CD4-positive, alpha-beta memory T cell (primary cell): ENCODE results near the gene SPTBN4. TPM values are rescaled to one million over a fixed set of nuclear protein-coding genes. Genes with fewer than 3 reads are reported as not detected.
"Not testable (repeated sequence)": the region's sequence is repeated elsewhere in the genome, so short reads cannot be mapped to it uniquely, and the experiment has no call there.

ENCODE experiments used
- CTCF ChIA-PET: fragments of 350-600 bp; sonication (Branson Sonifier 250); formaldehyde crosslinking; loops from one replicate; lab custom pipeline; 2021; ENCODE audit warnings: inconsistent platforms; ENCODE audit not compliant: partially characterized antibody; lab: Charles Lee
- POLR2A ChIA-PET: fragments of 350-600 bp; sonication (Branson Sonifier 250); formaldehyde crosslinking; loops from one replicate; lab custom pipeline; 2021; ENCODE audit not compliant: partially characterized antibody; lab: Charles Lee
- DNase-seq, 5 donors: peaks; one replicate each; pipeline versions ENCODE4 v3.0.0 to v3.0.0-alpha.2; 2020 to 2022; ENCODE audit warnings: mixed read lengths in 1 of 5
- H3K27ac ChIP-seq: one replicate; pipeline ENCODE4 v1.7.0; 2013; ENCODE audit warnings: low read depth, low read length
- H3K27me3 ChIP-seq: 2 replicates; pipeline ENCODE4 v1.7.0; 2013; ENCODE audit warnings: mild to moderate bottlenecking, low read length, moderate library complexity; ENCODE audit not compliant: insufficient read depth
- H3K36me3 ChIP-seq: 2 replicates; pipeline ENCODE4 v1.7.0; 2013; ENCODE audit warnings: mild to moderate bottlenecking, low read length, moderate library complexity; ENCODE audit not compliant: insufficient read depth
- H3K4me1 ChIP-seq: 2 replicates; pipeline ENCODE4 v1.7.0; 2013; ENCODE audit warnings: mild to moderate bottlenecking, low read length, moderate library complexity; ENCODE audit not compliant: insufficient read depth
- H3K4me3 ChIP-seq, 2 donors: one replicate each; pipeline ENCODE4 v1.7.0; 2013; ENCODE audit warnings: low read length in 2 of 2, mild to moderate bottlenecking in 1 of 2
- H3K9me3 ChIP-seq, 2 donors: one replicate each; pipeline ENCODE4 v1.7.0; 2013; ENCODE audit warnings: low read length in 2 of 2, control low read depth in 1 of 2; ENCODE audit not compliant: control insufficient read depth in 1 of 2
- H3K27ac Mint-ChIP-seq, 7 donors: one replicate each; pipeline ENCODE4 v1.8.0; 2020 to 2021; ENCODE audit warnings: mixed read lengths in 7 of 7, mild to moderate bottlenecking in 6 of 7, inconsistent platforms in 3 of 7, moderate library complexity in 3 of 7
- H3K27me3 Mint-ChIP-seq, 2 donors: one replicate each; pipeline ENCODE4 v1.8.0; 2020 to 2021; ENCODE audit warnings: mixed read lengths in 2 of 2
- H3K36me3 Mint-ChIP-seq, 2 donors: one replicate each; pipeline ENCODE4 v1.8.0; 2020 to 2021; ENCODE audit warnings: mixed read lengths in 2 of 2, inconsistent platforms in 1 of 2, mild to moderate bottlenecking in 1 of 2
- H3K4me1 Mint-ChIP-seq, 4 donors: one replicate each; pipeline ENCODE4 v1.8.0; 2020 to 2021; ENCODE audit warnings: mixed read lengths in 4 of 4, mild to moderate bottlenecking in 1 of 4
- H3K4me3 Mint-ChIP-seq, 8 donors: one replicate each; pipeline ENCODE4 v1.8.0; 2020 to 2021; ENCODE audit warnings: mixed read lengths in 8 of 8, mild to moderate bottlenecking in 7 of 8, moderate library complexity in 6 of 8, inconsistent platforms in 3 of 8
- H3K9me3 Mint-ChIP-seq, 8 donors: one replicate each; pipeline ENCODE4 v1.8.0; 2020 to 2021; ENCODE audit warnings: mixed read lengths in 8 of 8, mild to moderate bottlenecking in 5 of 8, inconsistent platforms in 3 of 8, moderate library complexity in 1 of 8
- intact Hi-C: fragments of 100-400 bp; cut with micrococcal nuclease; formaldehyde crosslinking; loops from one replicate; pipeline ENCODE4 v1.15.1; 2023
- polyA plus RNA-seq, 2 donors: library from polyadenylated mRNA; unstranded; fragments of 300-500 nt; fragmentation: Illumina TruSeq; gene quantifications; one replicate each; pipeline ENCODE4 v1.2.3, GENCODE V29; 2021
- total RNA-seq, 2 experiments: library from RNA; stranded (reverse); gene quantifications; one replicate each; pipeline ENCODE4 v1.2.3, GENCODE V29; 2021

The SPTBN4 gene
- total and polyA plus RNA-seq, 4 experiments from 2014 or later, result 0.02 to 0.30 (median 0.17) TPM; not detected in 1

DNA sequence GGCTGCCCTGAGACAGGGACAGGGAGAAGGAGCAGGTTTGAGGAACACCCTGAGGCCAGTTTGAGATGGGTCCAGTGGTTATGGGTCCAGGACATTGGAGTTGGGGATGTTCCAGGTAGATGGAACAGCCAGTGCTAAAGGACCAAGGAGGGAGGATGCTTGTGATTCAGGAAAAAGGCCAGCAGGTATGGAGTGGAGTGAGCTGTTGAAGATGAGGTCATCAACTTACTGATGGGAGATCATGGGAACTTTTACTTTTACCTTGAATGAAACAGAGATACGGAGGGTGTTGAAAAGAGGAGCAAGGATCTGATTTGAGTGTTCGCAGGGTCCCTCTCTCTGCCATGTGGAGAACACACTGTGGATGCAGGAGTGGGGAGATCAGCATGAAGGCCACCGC is 25.5 kb downstream of the SPTBN4 start:
- no peaks in the 10 kb centered on the region for H3K36me3 ChIP-seq
- H3K27me3 ChIP-seq, result peaks cover 3% of the 10 kb centered on the region
- H3K27me3 Mint-ChIP-seq, result peaks cover 14 to 15% of the 10 kb centered on the region in 2 donors
- no peak overlapping the region for H3K4me3 ChIP-seq
- ChIA-PET CTCF (interaction anchor here (0.7 kb wide), 1 partner anchor 123 kb away, joined by 4 read pairs; no protein-coding TSS in a partner anchor), POLR2A (no interaction called here)
- intact Hi-C loops, result no loop called here
- H3K4me3 Mint-ChIP-seq, result no peak overlapping the region
- H3K4me1 ChIP-seq, result no peaks in the 10 kb centered on the region
- H3K27ac Mint-ChIP-seq, result no peak overlapping the region
- no peaks in the 10 kb centered on the region for H3K9me3 ChIP-seq
- DNase-seq, result no peak
- no peak overlapping the region for H3K27ac ChIP-seq
- no peaks in the 10 kb centered on the region for H3K36me3 Mint-ChIP-seq
- H3K4me1 Mint-ChIP-seq, result peaks cover 0 to 7% (median 4%) of the 10 kb centered on the region in 4 donors
- no peaks in the 10 kb centered on the region for H3K9me3 Mint-ChIP-seq

DNA sequence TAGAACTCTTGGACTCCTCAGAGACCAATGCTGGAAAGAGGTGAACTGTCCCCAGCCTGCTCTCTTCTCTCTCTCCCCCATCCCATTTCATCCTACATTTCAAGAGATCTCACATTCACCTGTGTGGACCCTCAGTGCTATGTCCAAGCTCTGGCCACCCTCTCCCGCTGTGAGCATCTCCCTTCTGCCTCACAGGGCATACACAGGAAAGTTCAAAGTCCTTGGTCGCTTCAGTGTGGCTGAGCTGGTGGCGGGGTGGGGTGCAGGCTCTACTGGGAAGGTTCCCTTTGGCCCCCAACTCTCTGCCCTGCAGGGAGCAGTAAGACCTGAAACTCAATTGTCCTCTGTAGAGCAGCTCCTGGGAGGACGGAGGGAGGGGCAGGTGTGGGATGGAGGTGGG is 27.0 kb downstream of the SPTBN4 start:
- POLR2A ChIA-PET, result no interaction called here
- Mint-ChIP-seq H3K27me3 (peaks cover 8 to 10% of the 10 kb centered on the region in 2 donors), H3K4me1 (no peaks in the 10 kb centered on the region), H3K27ac (no peak overlapping the region), H3K4me3 (no peak overlapping the region), H3K36me3 (no peaks in the 10 kb centered on the region), H3K9me3 (no peaks in the 10 kb centered on the region)
- H3K27ac ChIP-seq, result no peak overlapping the region
- intact Hi-C loops, result no loop called here
- no peaks in the 10 kb centered on the region for H3K4me1 ChIP-seq
- DNase-seq, result no peak
- no peak overlapping the region for H3K4me3 ChIP-seq
- H3K36me3 ChIP-seq, result no peaks in the 10 kb centered on the region
- H3K9me3 ChIP-seq, result no peaks in the 10 kb centered on the region
- CTCF ChIA-PET, result no interaction called here
- H3K27me3 ChIP-seq, result no peaks in the 10 kb centered on the region

DNA sequence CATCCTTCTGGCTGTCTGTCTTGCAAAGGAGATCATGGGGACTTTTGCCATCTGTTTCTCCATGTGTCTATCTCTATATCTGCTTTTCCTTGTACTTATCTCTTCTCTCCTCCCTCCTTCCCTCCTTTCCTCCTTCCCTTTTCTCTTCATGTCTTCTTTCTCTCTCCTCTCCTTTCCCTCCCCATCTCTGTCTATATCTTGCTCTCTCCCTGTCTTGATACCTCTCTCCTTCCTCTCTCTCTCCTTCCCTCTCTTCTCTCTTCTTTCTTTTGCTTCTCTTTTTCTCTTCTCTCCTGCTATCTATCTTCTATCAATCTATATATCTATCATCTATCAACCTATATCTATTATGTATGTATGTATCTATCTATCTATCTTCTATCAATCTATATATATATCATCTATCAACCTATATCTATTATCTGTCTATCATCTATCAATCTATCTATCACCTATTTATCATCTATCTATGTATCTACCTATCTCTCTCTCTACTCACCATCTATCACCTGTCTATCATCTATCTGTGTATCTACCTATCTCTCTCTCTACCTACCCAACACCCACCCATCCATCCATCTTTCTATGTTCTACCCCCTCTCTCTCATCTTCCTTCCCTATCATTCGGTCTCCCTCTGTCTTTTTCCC is 27.5 kb downstream of the SPTBN4 start:
- Histone ChIP-seq H3K27ac (no peak overlapping the region), H3K4me1 (no peaks in the 10 kb centered on the region), H3K36me3 (no peaks in the 10 kb centered on the region), H3K9me3 (no peaks in the 10 kb centered on the region), H3K27me3 (no peaks in the 10 kb centered on the region), H3K4me3 (no peak overlapping the region)
- CTCF ChIA-PET, result no interaction called here
- Mint-ChIP-seq H3K27me3 (peaks cover 8 to 10% of the 10 kb centered on the region in 2 donors), H3K36me3 (no peaks in the 10 kb centered on the region), H3K9me3 (no peaks in the 10 kb centered on the region), H3K4me1 (no peaks in the 10 kb centered on the region), H3K27ac (peak overlapping the region in 2 of 7 donors; percentile 10 to 32), H3K4me3 (no peak overlapping the region)
- no peak for DNase-seq
- intact Hi-C loops, result no loop called here
- POLR2A ChIA-PET, result no interaction called here

DNA sequence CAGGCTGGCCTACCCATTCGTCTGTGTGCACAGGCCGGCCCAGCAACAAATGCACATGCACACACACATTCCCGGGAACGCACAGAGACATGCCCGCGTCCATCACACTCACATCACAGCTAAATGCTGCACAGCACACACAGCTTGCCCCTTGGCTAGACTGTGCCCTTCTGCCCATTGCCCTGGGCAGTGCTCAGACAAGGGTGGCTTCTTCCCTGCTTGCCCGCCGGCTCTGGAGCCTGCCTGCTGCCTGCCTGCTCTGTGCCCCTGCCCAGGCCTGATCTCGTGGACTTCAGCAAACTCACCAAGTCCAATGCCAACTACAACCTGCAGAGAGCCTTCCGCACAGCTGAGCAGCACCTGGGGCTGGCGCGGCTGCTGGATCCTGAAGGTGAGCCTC is 30.4 kb downstream of the SPTBN4 start:
- H3K27me3 ChIP-seq, result no peaks in the 10 kb centered on the region
- peaks cover 8% of the 10 kb centered on the region in 2 donors for H3K27me3 Mint-ChIP-seq
- no peak overlapping the region for H3K4me3 Mint-ChIP-seq
- H3K9me3 Mint-ChIP-seq, result no peaks in the 10 kb centered on the region
- no peaks in the 10 kb centered on the region for H3K36me3 ChIP-seq
- ChIA-PET POLR2A (no interaction called here), CTCF (no interaction called here)
- no peak for DNase-seq
- no peaks in the 10 kb centered on the region for H3K9me3 ChIP-seq
- no peaks in the 10 kb centered on the region for H3K4me1 Mint-ChIP-seq
- H3K4me1 ChIP-seq, result no peaks in the 10 kb centered on the region
- no peaks in the 10 kb centered on the region for H3K36me3 Mint-ChIP-seq
- intact Hi-C loops, result no loop called here
- H3K27ac ChIP-seq, result no peak overlapping the region
- no peak overlapping the region for H3K4me3 ChIP-seq
- no peak overlapping the region for H3K27ac Mint-ChIP-seq

DNA sequence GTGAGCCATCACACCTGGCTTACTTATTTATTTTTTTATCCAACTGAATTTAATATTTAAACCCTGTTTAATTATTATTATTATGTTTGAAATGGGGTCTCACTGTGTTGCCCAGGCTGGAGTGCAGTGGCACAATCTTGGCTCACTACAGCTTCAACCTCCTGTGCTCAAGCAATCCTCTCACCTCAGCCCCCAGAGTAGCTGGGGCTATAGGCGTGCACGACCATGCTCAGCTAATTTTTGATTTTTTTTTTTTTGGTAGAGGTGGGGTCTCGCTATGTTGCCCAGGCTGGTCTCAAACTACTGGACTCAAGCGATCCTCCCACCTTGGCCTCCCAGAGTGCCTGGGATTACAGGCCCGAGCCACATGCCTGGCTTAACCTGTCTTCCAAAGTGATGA is 32.5 kb downstream of the SPTBN4 start:
- Mint-ChIP-seq H3K9me3 (peaks cover 0 to 2% (median 0%) of the 10 kb centered on the region in 8 donors), H3K4me1 (peaks cover 0 to 2% (median 0%) of the 10 kb centered on the region in 4 donors), H3K27ac (no peak overlapping the region), H3K36me3 (no peaks in the 10 kb centered on the region), H3K27me3 (peaks cover 12 to 14% of the 10 kb centered on the region in 2 donors), H3K4me3 (no peak overlapping the region)
- no peak for DNase-seq
- no peaks in the 10 kb centered on the region for H3K4me1 ChIP-seq
- intact Hi-C loops, result no loop called here
- no peak overlapping the region for H3K27ac ChIP-seq
- ChIA-PET CTCF (interaction anchor here (0.7 to 1.3 kb wide), 2 partner anchors 78 to 101 kb away, joined by 3 read pairs; no protein-coding TSS in a partner anchor), POLR2A (no interaction called here)
- H3K9me3 ChIP-seq, result no peaks in the 10 kb centered on the region
- no peaks in the 10 kb centered on the region for H3K36me3 ChIP-seq
- H3K27me3 ChIP-seq, result no peaks in the 10 kb centered on the region
- H3K4me3 ChIP-seq, result no peak overlapping the region

DNA sequence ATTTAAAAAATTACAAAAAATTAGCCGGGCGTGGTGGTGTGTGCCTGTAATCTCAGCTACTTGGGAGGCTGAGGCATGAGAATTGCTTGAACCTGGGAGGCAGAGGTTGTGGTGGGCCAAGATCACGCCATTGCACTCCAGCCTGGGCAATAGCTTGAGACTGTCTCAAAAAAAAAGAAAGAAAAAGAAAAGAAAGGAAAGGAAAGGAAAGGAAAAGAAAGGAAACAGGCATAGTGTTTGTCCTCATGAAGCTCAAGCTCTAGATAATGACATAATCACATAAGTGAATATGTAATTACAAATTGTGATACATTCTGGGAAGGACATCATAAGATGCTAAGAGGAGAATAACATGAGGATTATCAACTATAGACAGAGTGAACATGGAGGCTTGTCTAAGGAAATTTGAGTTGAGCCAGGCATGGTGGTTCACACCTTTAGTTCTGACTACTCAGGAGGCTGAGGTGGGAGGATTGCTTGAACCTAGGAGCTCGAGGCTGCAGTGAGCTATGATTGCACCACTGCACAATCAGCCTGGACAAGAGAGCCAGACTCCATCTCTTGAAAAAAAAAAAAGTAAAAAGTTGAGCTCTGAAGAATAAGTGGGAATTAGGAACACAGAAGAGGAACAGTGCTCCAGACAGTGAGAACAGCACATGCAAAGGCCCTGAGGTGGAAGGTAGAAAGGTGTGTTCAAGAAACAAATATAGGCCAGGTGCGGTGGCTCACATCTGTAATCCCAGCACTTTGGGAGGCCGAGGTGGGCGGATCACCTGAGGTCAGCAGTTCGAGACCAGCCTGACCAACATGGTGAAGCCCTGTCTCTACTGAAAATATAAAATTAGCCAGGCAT is 34.1 kb downstream of the SPTBN4 start:
- H3K4me1 Mint-ChIP-seq, H3K4me3 Mint-ChIP-seq, DNase-seq, H3K36me3 ChIP-seq, H3K9me3 ChIP-seq, H3K4me3 ChIP-seq, H3K27ac ChIP-seq, H3K36me3 Mint-ChIP-seq, H3K4me1 ChIP-seq, intact Hi-C loops, H3K9me3 Mint-ChIP-seq, POLR2A ChIA-PET, H3K27me3 ChIP-seq: not testable (repeated sequence)
- H3K27me3 Mint-ChIP-seq, result peaks cover 9 to 12% of the 10 kb centered on the region in 2 donors
- peak overlapping the region in 1 of 7 donors; percentile 77 for H3K27ac Mint-ChIP-seq
- CTCF ChIA-PET, result interaction anchor here (1.0 kb wide), 1 partner anchor 35 kb away, joined by 3 read pairs; the partner anchor contains the start of genes BLVRB and SPTBN4

DNA sequence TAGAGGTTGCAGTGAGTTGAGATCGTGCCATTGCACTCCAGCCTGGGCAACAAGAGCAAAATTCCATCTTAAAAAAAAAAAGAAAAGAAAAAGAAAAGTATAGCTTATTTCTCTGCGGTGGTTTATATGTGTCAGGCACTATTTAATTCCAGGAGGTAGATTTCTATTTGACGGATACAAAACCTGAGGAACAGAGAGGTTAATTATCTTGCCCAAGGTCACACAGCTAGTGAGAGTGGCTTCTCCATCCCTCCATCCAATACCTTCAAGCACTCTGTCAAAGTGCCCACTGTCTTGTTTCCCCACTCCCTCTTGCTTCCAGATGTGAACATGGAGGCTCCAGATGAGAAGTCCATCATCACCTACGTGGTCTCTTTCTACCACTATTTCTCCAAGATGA is 34.8 kb downstream of the SPTBN4 start:
- Histone ChIP-seq H3K27ac (no peak overlapping the region), H3K27me3 (no peaks in the 10 kb centered on the region), H3K4me1 (no peaks in the 10 kb centered on the region), H3K9me3 (no peaks in the 10 kb centered on the region), H3K36me3 (no peaks in the 10 kb centered on the region), H3K4me3 (no peak overlapping the region)
- POLR2A ChIA-PET, result no interaction called here
- H3K27ac Mint-ChIP-seq, result no peak overlapping the region
- DNase-seq, result no peak
- CTCF ChIA-PET, result no interaction called here
- peaks cover 9 to 12% of the 10 kb centered on the region in 2 donors for H3K27me3 Mint-ChIP-seq
- intact Hi-C loops, result no loop called here
- peaks cover 0 to 2% (median 0%) of the 10 kb centered on the region in 8 donors for H3K9me3 Mint-ChIP-seq
- peaks cover 0 to 5% (median under 1%) of the 10 kb centered on the region in 4 donors for H3K4me1 Mint-ChIP-seq
- H3K4me3 Mint-ChIP-seq, result no peak overlapping the region
- H3K36me3 Mint-ChIP-seq, result no peaks in the 10 kb centered on the region
